NCI-H2171 (cell line): ENCODE data around the gene FLT3.
"Not testable (repeated sequence)": the region's sequence is repeated elsewhere in the genome, so short reads cannot be mapped to it uniquely, and the experiment has no call there.

Experiments used
- DNase-seq: peaks from one replicate; lab custom pipeline; 2025; lab: John Stamatoyannopoulos, UW

Gene FLT3

GRCh38 chr13:28100150-28101121, at the start of gene FLT3:
FLT3 (minus strand) TSS chr13:28100576; CDS start chr13:28100510, 66 bp downstream.
- DNase-seq: no peak

- no peak for DNase-seq
Measured at GRCh38 chr13:28147495-28147894, 47.1 kb upstream of the FLT3 start.

GRCh38 chr13:28145049-28145448, 44.7 kb upstream of the FLT3 start:
- no peak for DNase-seq

- not testable (repeated sequence) for DNase-seq
Measured at GRCh38 chr13:28141542-28141941, 41.2 kb upstream of the FLT3 start.

GRCh38 chr13:28140433-28141125, 40.2 kb upstream of the FLT3 start:
- no peak for DNase-seq

- peak; percentile 22 for DNase-seq
Measured at GRCh38 chr13:28138756-28139470, 38.5 kb upstream of the FLT3 start.

GRCh38 chr13:28138012-28138755, 37.8 kb upstream of the FLT3 start, which contains the start of gene PAN3:
PAN3 (plus strand) TSS chr13:28138545; CDS start chr13:28138658, 113 bp downstream.
- peak; percentile 57 for DNase-seq

GRCh38 chr13:28137596-28137995, 37.2 kb upstream of the FLT3 start:
- DNase-seq: peak; percentile 51

- DNase-seq: no peak
Measured at GRCh38 chr13:28136916-28137315, 36.5 kb upstream of the FLT3 start.

GRCh38 chr13:28131646-28132045, 31.3 kb upstream of the FLT3 start:
- DNase-seq: no peak

GRCh38 chr13:28129911-28130693, 29.7 kb upstream of the FLT3 start:
- DNase-seq: no peak

- no peak for DNase-seq
Measured at GRCh38 chr13:28128926-28129325, 28.6 kb upstream of the FLT3 start.

GRCh38 chr13:28128030-28128429, 27.7 kb upstream of the FLT3 start:
- peak; percentile 41 for DNase-seq

GRCh38 chr13:28121224-28121623, 20.8 kb upstream of the FLT3 start:
- no peak for DNase-seq

- no peak for DNase-seq
Measured at GRCh38 chr13:28120317-28120716, 19.9 kb upstream of the FLT3 start.

- no peak for DNase-seq
Measured at GRCh38 chr13:28117689-28118377, 17.5 kb upstream of the FLT3 start.

GRCh38 chr13:28116736-28117135, 16.4 kb upstream of the FLT3 start:
- DNase-seq: no peak

- no peak for DNase-seq
Measured at GRCh38 chr13:28110414-28110813, 10.0 kb upstream of the FLT3 start.

GRCh38 chr13:28106976-28107375, 6.6 kb upstream of the FLT3 start:
- DNase-seq: no peak

- DNase-seq: not testable (repeated sequence)
Measured at GRCh38 chr13:28101886-28102285, 1.5 kb upstream of the FLT3 start.
